WTC11 (cell line): ENCODE results near the gene RASAL3.

Experiments used
- ATF1 ChIP-seq: sonication (generic); formaldehyde crosslinking; IDR thresholded peaks from 2 replicates; pipeline ENCODE4 v1.8.1; 2023; ENCODE audit warnings: mild to moderate bottlenecking, moderate library complexity, missing genetic modification reagents
- CDX4 ChIP-seq: fragments of 250-450 bp; sonication (Bioruptor Pico); IDR thresholded peaks from 2 replicates; pipeline ENCODE4 v1.9.0; 2021; ENCODE audit warnings: moderate library complexity, mild to moderate bottlenecking, inconsistent platforms, borderline replicate concordance
- CTCF ChIP-seq: fragments of 200-600 bp; IDR thresholded peaks from 2 replicates; pipeline ENCODE4 v1.8.0; 2022; ENCODE audit warnings: antibody characterized with exemption
- E2F1 ChIP-seq: sonication (generic); formaldehyde crosslinking; IDR thresholded peaks from 2 replicates; pipeline ENCODE4 v1.8.0; 2022; ENCODE audit warnings: mild to moderate bottlenecking, missing genetic modification reagents
- FOXJ3 ChIP-seq: sonication (generic); formaldehyde crosslinking; IDR thresholded peaks from 2 replicates; pipeline ENCODE4 v1.9.0; 2021; ENCODE audit warnings: missing genetic modification reagents, mild to moderate bottlenecking, borderline replicate concordance
- NR2C2 ChIP-seq: sonication (generic); formaldehyde crosslinking; IDR thresholded peaks from 2 replicates; pipeline ENCODE4 v1.8.0; 2022; ENCODE audit warnings: mild to moderate bottlenecking, missing genetic modification reagents
- PRDM15 ChIP-seq: sonication (generic); formaldehyde crosslinking; IDR thresholded peaks from 2 replicates; pipeline ENCODE4 v1.8.0; 2022; ENCODE audit warnings: missing genetic modification reagents
- ZBTB21 ChIP-seq: sonication (generic); formaldehyde crosslinking; IDR thresholded peaks from 2 replicates; pipeline ENCODE4 v1.8.1; 2023; ENCODE audit warnings: mild to moderate bottlenecking, missing genetic modification reagents, borderline replicate concordance
- ZNF121 ChIP-seq: sonication (generic); formaldehyde crosslinking; IDR thresholded peaks from 2 replicates; pipeline ENCODE4 v1.8.0; 2023; ENCODE audit warnings: missing genetic modification reagents
- ZNF232 ChIP-seq: sonication (generic); formaldehyde crosslinking; IDR thresholded peaks from 2 replicates; pipeline ENCODE4 v1.8.0; 2022; ENCODE audit warnings: mild to moderate bottlenecking, missing genetic modification reagents
- ZNF512 ChIP-seq: sonication (generic); formaldehyde crosslinking; IDR thresholded peaks from 2 replicates; pipeline ENCODE4 v1.8.1; 2022; ENCODE audit warnings: missing genetic modification reagents, borderline replicate concordance
- TF ChIP-seq, protein P1 (sequence below): sonication (generic); formaldehyde crosslinking; IDR thresholded peaks from 2 replicates; pipeline ENCODE4 v1.8.0; 2022; ENCODE audit warnings: mild to moderate bottlenecking, missing genetic modification reagents
- TF ChIP-seq, protein P2 (sequence below): sonication (generic); formaldehyde crosslinking; IDR thresholded peaks from 2 replicates; pipeline ENCODE4 v1.8.1; 2022; ENCODE audit warnings: mild to moderate bottlenecking, moderate library complexity, missing genetic modification reagents

DNA sequence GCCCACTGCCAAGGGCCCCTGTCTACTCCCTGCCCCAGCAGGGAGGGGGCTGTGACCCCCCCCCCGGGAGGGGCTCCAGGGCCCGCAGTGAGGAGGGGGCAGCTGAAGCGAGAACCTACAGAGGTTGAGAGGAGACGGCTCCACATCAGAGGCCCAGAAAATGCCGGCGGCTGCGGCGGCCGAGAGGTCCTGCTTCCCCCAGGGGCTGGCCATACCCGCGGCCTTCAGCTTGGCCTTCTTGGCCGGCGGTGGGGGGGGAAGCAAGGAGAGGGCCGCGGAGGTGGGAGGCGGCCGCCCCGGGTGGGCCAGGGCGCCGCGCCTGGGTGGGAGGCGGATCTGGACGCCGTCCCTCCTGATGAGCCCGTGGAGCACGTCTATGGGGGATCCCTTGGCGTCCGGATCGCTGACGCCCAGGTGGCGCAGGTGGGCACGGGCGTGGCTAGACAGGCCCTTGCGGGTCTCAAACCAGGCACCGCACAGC lies 36.3 kb downstream of the RASAL3 start:
- TF ChIP-seq CDX4 (CRISPR knock-in tag): no peak
- no peak for TF ChIP-seq CTCF
- TF ChIP-seq, protein P1, sequence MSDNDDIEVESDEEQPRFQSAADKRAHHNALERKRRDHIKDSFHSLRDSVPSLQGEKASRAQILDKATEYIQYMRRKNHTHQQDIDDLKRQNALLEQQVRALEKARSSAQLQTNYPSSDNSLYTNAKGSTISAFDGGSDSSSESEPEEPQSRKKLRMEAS (CRISPR knock-in tag): no peak
- TF ChIP-seq FOXJ3 (CRISPR knock-in tag): no peak
- no peak for TF ChIP-seq ATF1 (CRISPR knock-in tag)
- TF ChIP-seq, protein P2, sequence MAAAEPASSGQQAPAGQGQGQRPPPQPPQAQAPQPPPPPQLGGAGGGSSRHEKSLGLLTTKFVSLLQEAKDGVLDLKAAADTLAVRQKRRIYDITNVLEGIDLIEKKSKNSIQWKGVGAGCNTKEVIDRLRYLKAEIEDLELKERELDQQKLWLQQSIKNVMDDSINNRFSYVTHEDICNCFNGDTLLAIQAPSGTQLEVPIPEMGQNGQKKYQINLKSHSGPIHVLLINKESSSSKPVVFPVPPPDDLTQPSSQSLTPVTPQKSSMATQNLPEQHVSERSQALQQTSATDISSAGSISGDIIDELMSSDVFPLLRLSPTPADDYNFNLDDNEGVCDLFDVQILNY (CRISPR knock-in tag): no peak
- no peak for TF ChIP-seq ZNF512 (CRISPR knock-in tag)
- TF ChIP-seq NR2C2 (CRISPR knock-in tag): no peak
- TF ChIP-seq ZBTB21: no peak
- no peak for TF ChIP-seq ZNF232 (CRISPR knock-in tag)
- no peak for TF ChIP-seq PRDM15
- TF ChIP-seq E2F1 (CRISPR knock-in tag): no peak
- no peak for TF ChIP-seq ZNF121
